GM10248 (cell line): ENCODE data around the gene KIF2A.

ENCODE experiments used
- CTCF ChIA-PET: fragments of 300-600 bp; sonication (Branson Sonifier 250); formaldehyde crosslinking; extraction: SDS; loops from one replicate; lab custom pipeline; 2021; ENCODE audit warnings: antibody characterized with exemption; lab: Yijun Ruan, JAX
- POLR2A ChIA-PET: fragments of 350-650 bp; sonication (Branson Sonifier 250); formaldehyde crosslinking; extraction: SDS; loops from one replicate; lab custom pipeline; 2020; ENCODE audit warnings: antibody characterized with exemption; lab: Yijun Ruan, JAX
- DNase-seq: peaks from one replicate; pipeline ENCODE4 v3.0.0; 2012; ENCODE audit errors: extremely low spot score
- TF ChIP-seq, protein P1 (sequence below): IDR thresholded peaks from 2 replicates; pipeline ENCODE4 v1.5.1; 2012; ENCODE audit warnings: mild to moderate bottlenecking, low read depth; ENCODE audit errors: extremely low read depth, missing control alignments, control extremely low read depth

KIF2A gene

DNA sequence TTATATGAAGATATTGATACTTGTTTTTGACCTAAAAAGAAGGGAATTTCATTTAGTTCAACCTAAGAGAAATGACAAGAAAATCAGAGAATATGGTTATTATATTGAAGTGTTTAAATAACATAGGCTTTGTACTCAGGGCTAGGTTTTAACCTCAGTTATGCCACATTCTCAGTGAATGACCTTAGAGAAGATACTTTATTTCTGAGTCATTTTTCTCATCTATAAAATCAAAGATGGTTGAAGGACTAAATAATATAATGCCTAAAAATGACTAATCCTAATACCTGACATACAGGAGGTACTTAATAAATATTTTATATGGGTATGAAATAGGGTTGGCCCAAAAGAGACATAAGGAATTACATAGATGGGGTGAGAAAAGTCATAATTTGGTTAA lies 65.4 kb downstream of the KIF2A start:
- ChIA-PET POLR2A (no interaction called here), CTCF (no interaction called here)
- DNase-seq: no peak
- TF ChIP-seq, protein P1, sequence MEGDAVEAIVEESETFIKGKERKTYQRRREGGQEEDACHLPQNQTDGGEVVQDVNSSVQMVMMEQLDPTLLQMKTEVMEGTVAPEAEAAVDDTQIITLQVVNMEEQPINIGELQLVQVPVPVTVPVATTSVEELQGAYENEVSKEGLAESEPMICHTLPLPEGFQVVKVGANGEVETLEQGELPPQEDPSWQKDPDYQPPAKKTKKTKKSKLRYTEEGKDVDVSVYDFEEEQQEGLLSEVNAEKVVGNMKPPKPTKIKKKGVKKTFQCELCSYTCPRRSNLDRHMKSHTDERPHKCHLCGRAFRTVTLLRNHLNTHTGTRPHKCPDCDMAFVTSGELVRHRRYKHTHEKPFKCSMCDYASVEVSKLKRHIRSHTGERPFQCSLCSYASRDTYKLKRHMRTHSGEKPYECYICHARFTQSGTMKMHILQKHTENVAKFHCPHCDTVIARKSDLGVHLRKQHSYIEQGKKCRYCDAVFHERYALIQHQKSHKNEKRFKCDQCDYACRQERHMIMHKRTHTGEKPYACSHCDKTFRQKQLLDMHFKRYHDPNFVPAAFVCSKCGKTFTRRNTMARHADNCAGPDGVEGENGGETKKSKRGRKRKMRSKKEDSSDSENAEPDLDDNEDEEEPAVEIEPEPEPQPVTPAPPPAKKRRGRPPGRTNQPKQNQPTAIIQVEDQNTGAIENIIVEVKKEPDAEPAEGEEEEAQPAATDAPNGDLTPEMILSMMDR: no peak

DNA sequence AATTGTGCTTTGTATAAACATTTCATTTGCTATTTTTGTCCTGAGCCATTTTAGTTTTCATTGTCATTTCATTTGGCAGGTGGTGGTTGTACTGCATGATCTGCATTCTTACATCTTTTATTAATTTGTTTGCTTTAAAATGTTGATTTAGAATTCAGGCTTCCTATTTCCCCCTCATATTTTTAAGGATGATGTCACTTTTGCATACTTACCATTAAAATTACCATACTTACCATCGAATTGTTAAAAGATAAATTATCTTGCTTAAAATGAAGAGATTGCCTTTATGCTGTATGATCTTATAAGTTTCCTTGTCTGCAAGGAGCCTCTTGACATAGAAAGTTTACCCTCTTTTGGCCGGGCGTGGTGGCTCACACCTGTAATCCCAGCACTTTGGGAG lies 66.6 kb downstream of the KIF2A start:
- DNase-seq: no peak
- TF ChIP-seq, protein P1: no peak
- ChIA-PET POLR2A (no interaction called here), CTCF (no interaction called here)

DNA sequence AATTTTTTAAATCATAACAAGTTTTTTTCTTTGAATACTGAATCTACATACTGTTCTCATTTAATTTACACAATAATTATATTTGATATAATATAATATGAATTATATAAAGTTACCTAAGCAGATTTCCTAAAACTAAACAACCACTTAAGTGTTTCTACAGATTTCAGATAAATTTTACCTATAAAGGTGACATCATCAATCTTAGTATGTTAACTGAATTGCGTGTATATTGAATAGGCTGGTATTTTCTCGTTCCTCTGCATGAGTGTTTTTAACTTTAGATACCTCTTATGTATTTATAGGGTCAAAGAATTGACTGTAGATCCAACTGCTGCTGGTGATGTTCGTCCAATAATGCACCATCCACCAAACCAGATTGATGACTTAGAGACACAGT lies 67.4 kb downstream of the KIF2A start:
- no peak for DNase-seq
- POLR2A ChIA-PET: no interaction called here
- TF ChIP-seq, protein P1: no peak
- CTCF ChIA-PET: interaction anchor here (1.3 kb wide), 1 partner anchor 10 kb away, joined by 3 read pairs; no protein-coding TSS in a partner anchor

DNA sequence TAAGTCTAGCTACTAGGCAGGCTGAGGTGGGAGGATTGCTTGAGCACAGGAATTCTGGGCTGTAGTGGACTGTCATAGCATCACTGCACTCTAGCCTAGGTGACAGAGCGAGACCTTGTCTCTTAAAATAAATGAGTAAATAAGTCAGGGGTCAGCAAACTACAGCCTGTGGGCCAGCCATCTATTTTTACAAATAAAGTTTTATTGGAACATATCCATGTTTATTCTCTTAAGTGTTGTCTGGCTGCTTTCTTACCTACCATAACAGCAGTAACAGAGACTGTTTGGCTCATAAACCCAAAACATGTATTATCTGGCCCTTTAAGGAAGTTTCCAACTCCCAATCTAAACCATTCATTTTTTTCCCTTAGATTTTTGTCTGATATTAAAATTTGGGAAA lies 68.1 kb downstream of the KIF2A start:
- TF ChIP-seq, protein P1: no peak
- no peak for DNase-seq
- ChIA-PET POLR2A (no interaction called here), CTCF (interaction anchor here (1.3 to 1.6 kb wide), 3 partner anchors 10 to 150 kb away, joined by 3 to 4 read pairs (median 3); no protein-coding TSS in a partner anchor)

DNA sequence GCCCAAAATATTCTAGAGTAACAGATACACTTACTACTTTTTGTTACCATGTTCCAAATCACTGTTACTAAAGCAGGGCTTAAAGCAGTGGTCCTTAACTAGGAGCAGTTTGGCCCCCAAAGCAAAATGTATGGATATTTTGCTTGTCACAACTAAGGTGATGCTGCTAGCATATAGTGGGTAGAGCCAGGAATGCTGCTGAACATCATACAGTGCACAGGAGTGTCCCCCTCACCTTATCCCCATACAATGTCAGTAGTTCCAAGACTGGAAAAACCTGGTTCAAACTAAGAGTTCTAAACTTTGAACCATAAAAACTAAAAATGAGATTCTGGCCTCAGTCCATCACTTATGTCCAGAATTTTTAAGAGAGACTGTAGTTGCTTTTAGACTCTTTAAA lies 69.6 kb downstream of the KIF2A start:
- CTCF ChIA-PET: no interaction called here
- DNase-seq: no peak
- TF ChIP-seq, protein P1: no peak
- POLR2A ChIA-PET: no interaction called here

DNA sequence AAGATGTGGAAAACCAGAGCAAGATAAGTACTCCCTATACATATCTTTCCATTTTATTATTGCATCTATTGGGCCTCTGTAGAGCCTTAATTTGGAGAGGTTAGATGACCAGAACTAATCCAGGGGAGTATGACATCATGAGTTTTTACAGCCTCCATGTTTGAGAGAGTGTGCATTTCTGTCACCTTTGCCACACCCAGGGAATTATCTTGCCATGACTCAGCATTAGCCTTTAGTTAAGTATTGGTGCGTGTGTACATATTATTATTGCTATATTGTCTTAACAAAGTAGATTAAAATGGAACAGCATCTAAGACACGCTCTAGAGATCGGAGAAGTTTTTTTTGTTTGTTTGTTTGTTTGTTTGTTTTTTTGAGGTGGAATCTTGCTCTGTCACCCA lies 70.1 kb downstream of the KIF2A start:
- DNase-seq: no peak
- CTCF ChIA-PET: no interaction called here

More for the DNA sequence above, 70.1 kb downstream of the KIF2A start:
- POLR2A ChIA-PET: no interaction called here
- TF ChIP-seq, protein P1: no peak
